ENCODE results near the gene MDH2. TPM values are rescaled to one million over a fixed set of nuclear protein-coding genes. Genes with fewer than 3 reads are reported as not detected.
"Not testable (repeated sequence)": the region's sequence is repeated elsewhere in the genome, so short reads cannot be mapped to it uniquely, and the experiment has no call there.

Gene MDH2
- total and polyA plus RNA-seq, 2 of the 8 experiments (the other 6 are each of a cell fraction or from before 2014, with no cell fraction given), result 203 to 254 TPM

- H2AFZ ChIP-seq (ENCODE audit: low read length); H3K9me3 ChIP-seq (ENCODE audit: insufficient read depth in 2 of 2, low read depth in 1 of 2, low read length in 1 of 2); H3K9ac ChIP-seq (replicated peaks in 1 of 4; ENCODE audit: extremely low read depth in 1 of 4, low read depth in 3 of 4, low read length in 3 of 4); FAIRE-seq; POLR2A ChIA-PET (ENCODE audit: partially characterized antibody); H3K79me1 ChIP-seq (ENCODE audit: low read depth, low read length); H3K4me1 ChIP-seq (replicated peaks in 1 of 4; ENCODE audit: control insufficient read depth in 3 of 4, insufficient read depth in 4 of 4, low read length in 3 of 4); H3K27me3 ChIP-seq (replicated peaks in 1 of 4; ENCODE audit: control insufficient read depth in 3 of 4, extremely low read depth in 1 of 4, insufficient read depth in 3 of 4, low read length in 3 of 4); H3K56ac ChIP-seq (replicated peaks; ENCODE audit: insufficient read length, low read depth, low read length); H3K4ac ChIP-seq (replicated peaks; ENCODE audit: insufficient read length, low read depth, low read length); H2BK5ac ChIP-seq (ENCODE audit: low read depth, low read length); H3K14ac ChIP-seq (ENCODE audit: insufficient read length); H2BK120ac ChIP-seq (replicated peaks; ENCODE audit: low read depth, low read length); H3K4me3 ChIP-seq (ENCODE audit: extremely low read depth in 1 of 4, insufficient read depth in 2 of 4, low read depth in 3 of 4, low read length in 4 of 4); H4K91ac ChIP-seq (replicated peaks; ENCODE audit: insufficient read length, low read length); H3K27ac ChIP-seq (ENCODE audit: low read depth, low read length); H4K20me1 ChIP-seq (replicated peaks in 1 of 2; ENCODE audit: control insufficient read depth in 1 of 2, insufficient read depth in 2 of 2, low read length in 2 of 2); H2BK12ac ChIP-seq (ENCODE audit: low read depth, low read length); H2AK5ac ChIP-seq (ENCODE audit: low read depth, low read length); DNase-seq (ENCODE audit: low read depth in 1 of 2, low spot score in 2 of 2); H4K8ac ChIP-seq (ENCODE audit: extremely low read depth, insufficient read depth, low read length); H3K18ac ChIP-seq (ENCODE audit: extremely low read depth, low read length); H4K5ac ChIP-seq (ENCODE audit: insufficient read length, low read depth, low read length); H2BK15ac ChIP-seq (ENCODE audit: low read length); H3K79me2 ChIP-seq (ENCODE audit: control insufficient read depth in 1 of 2, insufficient read depth in 2 of 2, low read length in 2 of 2); H3K4me2 ChIP-seq (ENCODE audit: insufficient read depth in 1 of 2, low read depth in 2 of 2, low read length in 2 of 2); H3K36me3 ChIP-seq (ENCODE audit: control insufficient read depth in 2 of 4, insufficient read depth in 4 of 4, low read length in 3 of 4); H2BK20ac ChIP-seq (ENCODE audit: low read length); H3K23me2 ChIP-seq (ENCODE audit: low read depth, low read length); H3K23ac ChIP-seq (ENCODE audit: insufficient read length): not testable (repeated sequence)
- 86% methylated on average over 2 of the region's 2 CpGs; no CpG with 5 or more reads in 1 of the 2 experiments for WGBS, 2 experiments (ENCODE audit: extremely low coverage in 1 of 2, insufficient coverage in 1 of 2, insufficient read length in 1 of 2, insufficient replicate concordance in 2 of 2, low coverage in 1 of 2, low lambda C conversion rate in 2 of 2, missing lambda C conversion rate in 1 of 2)
- CTCF ChIA-PET (ENCODE audit: partially characterized antibody), result interaction anchor here (2.3 to 2.9 kb wide), 2 partner anchors 11 to 15 kb away, joined by 11 to 16 read pairs; no protein-coding TSS in a partner anchor
Measured at GRCh38 chr7:76084115-76084514, 36.2 kb downstream of the MDH2 start.
